Mammary epithelial cell (primary cell): ENCODE results near the gene KIF26B.

Source experiments
- EZH2 ChIP-seq: IDR thresholded peaks from 2 replicates; pipeline ENCODE4 v1.6.1; 2012; ENCODE audit warnings: low read length, inconsistent platforms, borderline replicate concordance
- TF ChIP-seq, protein P1 (sequence below), 2 donors: IDR thresholded peaks in 1 of 2; conservative IDR thresholded peaks in 1 of 2; 2 replicates each; pipeline ENCODE4 v1.5.1; 2011 to 2012; ENCODE audit warnings: inconsistent platforms in 2 of 2, low read length in 2 of 2, mild to moderate bottlenecking in 2 of 2, control low read depth in 1 of 2, low read depth in 1 of 2; ENCODE audit not compliant: insufficient read depth in 1 of 2; ENCODE audit errors: extremely low read depth in 1 of 2

- TF ChIP-seq, protein P1, sequence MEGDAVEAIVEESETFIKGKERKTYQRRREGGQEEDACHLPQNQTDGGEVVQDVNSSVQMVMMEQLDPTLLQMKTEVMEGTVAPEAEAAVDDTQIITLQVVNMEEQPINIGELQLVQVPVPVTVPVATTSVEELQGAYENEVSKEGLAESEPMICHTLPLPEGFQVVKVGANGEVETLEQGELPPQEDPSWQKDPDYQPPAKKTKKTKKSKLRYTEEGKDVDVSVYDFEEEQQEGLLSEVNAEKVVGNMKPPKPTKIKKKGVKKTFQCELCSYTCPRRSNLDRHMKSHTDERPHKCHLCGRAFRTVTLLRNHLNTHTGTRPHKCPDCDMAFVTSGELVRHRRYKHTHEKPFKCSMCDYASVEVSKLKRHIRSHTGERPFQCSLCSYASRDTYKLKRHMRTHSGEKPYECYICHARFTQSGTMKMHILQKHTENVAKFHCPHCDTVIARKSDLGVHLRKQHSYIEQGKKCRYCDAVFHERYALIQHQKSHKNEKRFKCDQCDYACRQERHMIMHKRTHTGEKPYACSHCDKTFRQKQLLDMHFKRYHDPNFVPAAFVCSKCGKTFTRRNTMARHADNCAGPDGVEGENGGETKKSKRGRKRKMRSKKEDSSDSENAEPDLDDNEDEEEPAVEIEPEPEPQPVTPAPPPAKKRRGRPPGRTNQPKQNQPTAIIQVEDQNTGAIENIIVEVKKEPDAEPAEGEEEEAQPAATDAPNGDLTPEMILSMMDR (conservative IDR thresholded peaks at IDR 0.05 in 1 of 2, IDR thresholded peaks at IDR 0.05 in 1 of 2; ENCODE audit: extremely low read depth in 1 of 2, insufficient read depth in 1 of 2, low read depth in 1 of 2, low read length in 2 of 2): no peak
- TF ChIP-seq EZH2: no peak
Observed at GRCh38 chr1:245448531-245448930, 293.7 kb downstream of the KIF26B start.
